Measurements from ENCODE around the gene PDE1A.

PDE1A gene

GRCh38 chr2:182432051-182432450, 5.2 kb upstream of the PDE1A start:
- H3K27ac ChIP-seq: no peak overlapping the region
- no peak for TF ChIP-seq CTCF (conservative IDR thresholded peaks at IDR 0.05)

GRCh38 chr2:182428476-182428875, 1.6 kb upstream of the PDE1A start:
- H3K27ac ChIP-seq: no peak overlapping the region
- TF ChIP-seq CTCF (conservative IDR thresholded peaks at IDR 0.05): no peak

GRCh38 chr2:182426082-182426917, 536 bp downstream of the PDE1A start:
- TF ChIP-seq CTCF (conservative IDR thresholded peaks at IDR 0.05): no peak
- no peak overlapping the region for H3K27ac ChIP-seq

- no peak for TF ChIP-seq CTCF (conservative IDR thresholded peaks at IDR 0.05)
- H3K27ac ChIP-seq: no peak overlapping the region
Measured at GRCh38 chr2:182422864-182423263, 4.0 kb downstream of the PDE1A start.

GRCh38 chr2:182420669-182421068, 6.2 kb downstream of the PDE1A start:
- H3K27ac ChIP-seq: no peak overlapping the region
- TF ChIP-seq CTCF (conservative IDR thresholded peaks at IDR 0.05): no peak

- no peak for TF ChIP-seq CTCF (conservative IDR thresholded peaks at IDR 0.05)
Measured at GRCh38 chr2:182416861-182417260, 10.0 kb downstream of the PDE1A start.

GRCh38 chr2:182416191-182416590, 10.6 kb downstream of the PDE1A start:
- H3K27ac ChIP-seq: no peak overlapping the region

More at GRCh38 chr2:182416861-182417260, 10.0 kb downstream of the PDE1A start:
- no peak overlapping the region for H3K27ac ChIP-seq

More at GRCh38 chr2:182416191-182416590, 10.6 kb downstream of the PDE1A start:
- TF ChIP-seq CTCF (conservative IDR thresholded peaks at IDR 0.05): no peak
